HepG2 (cell line): ENCODE results near the gene TAF13. TPM values are rescaled to one million over a fixed set of nuclear protein-coding genes. Genes with fewer than 3 reads are reported as not detected.
A peak's percentile ranks its signal among the peaks of the same experiment; 100 is the strongest.

Experiments used
- BORCS8-MEF2B ChIP-seq: sonication (generic); formaldehyde crosslinking; IDR thresholded peaks from 2 replicates; pipeline ENCODE4 v1.8.0; 2022; ENCODE audit warnings: mild to moderate bottlenecking, missing genetic modification reagents
- ELF1 ChIP-seq: sonication (generic); formaldehyde crosslinking; IDR thresholded peaks from 2 replicates; pipeline ENCODE4 v1.4.0; 2020; ENCODE audit warnings: missing genetic modification reagents
- GFI1 ChIP-seq: sonication (generic); formaldehyde crosslinking; IDR thresholded peaks from 2 replicates; pipeline ENCODE4 v1.5.0; 2020; ENCODE audit warnings: missing genetic modification reagents, mild to moderate bottlenecking, borderline replicate concordance
- PATZ1 ChIP-seq: sonication (generic); formaldehyde crosslinking; IDR thresholded peaks from 2 replicates; pipeline ENCODE4 v1.4.0; 2020; ENCODE audit warnings: missing genetic modification reagents
- RORA ChIP-seq: sonication (generic); formaldehyde crosslinking; IDR thresholded peaks from 2 replicates; pipeline ENCODE4 v1.5.0; 2020; ENCODE audit warnings: mild to moderate bottlenecking, missing genetic modification reagents, moderate library complexity
- SP2 ChIP-seq: sonication (generic); formaldehyde crosslinking; IDR thresholded peaks from 2 replicates; pipeline ENCODE4 v1.5.1; 2020; ENCODE audit warnings: mild to moderate bottlenecking, missing genetic modification reagents
- U2AF1 ChIP-seq: fragments of 200-400 bp; formaldehyde crosslinking; optimal IDR thresholded peaks from 2 replicates; pipeline ENCODE3; 2017; ENCODE audit warnings: mild to moderate bottlenecking, low read depth, low read length
- ZFP82 ChIP-seq: sonication (generic); formaldehyde crosslinking; IDR thresholded peaks from 2 replicates; pipeline ENCODE4 v1.5.1; 2020; ENCODE audit warnings: mild to moderate bottlenecking, missing genetic modification reagents, borderline replicate concordance
- ZFY ChIP-seq: sonication (generic); formaldehyde crosslinking; IDR thresholded peaks from 2 replicates; pipeline ENCODE4 v1.4.0; 2020; ENCODE audit warnings: missing genetic modification reagents
- ZNF274 ChIP-seq: sonication (generic); formaldehyde crosslinking; IDR thresholded peaks from 2 replicates; pipeline ENCODE4 v1.5.1; 2020; ENCODE audit warnings: mild to moderate bottlenecking, missing genetic modification reagents
- ZNF280D ChIP-seq: sonication (generic); formaldehyde crosslinking; IDR thresholded peaks from 2 replicates; pipeline ENCODE4 v1.5.1; 2020; ENCODE audit warnings: mild to moderate bottlenecking, missing genetic modification reagents
- ZNF468 ChIP-seq: sonication (generic); formaldehyde crosslinking; IDR thresholded peaks from 2 replicates; pipeline ENCODE4 v1.8.0; 2022; ENCODE audit warnings: mild to moderate bottlenecking, moderate library complexity, missing genetic modification reagents
- ZNF574 ChIP-seq: sonication (generic); formaldehyde crosslinking; IDR thresholded peaks from 2 replicates; pipeline ENCODE4 v1.4.0; 2020; ENCODE audit warnings: missing genetic modification reagents
- ZNF670 ChIP-seq: sonication (generic); formaldehyde crosslinking; IDR thresholded peaks from 2 replicates; pipeline ENCODE4 v1.8.0; 2022; ENCODE audit warnings: mild to moderate bottlenecking, missing genetic modification reagents, borderline replicate concordance
- ZNF703 ChIP-seq: sonication (generic); formaldehyde crosslinking; IDR thresholded peaks from 2 replicates; pipeline ENCODE4 v1.5.1; 2020; ENCODE audit warnings: missing genetic modification reagents, mild to moderate bottlenecking, moderate library complexity, borderline replicate concordance
- ZNF709 ChIP-seq: sonication (generic); formaldehyde crosslinking; IDR thresholded peaks from 2 replicates; pipeline ENCODE4 v1.5.0; 2020; ENCODE audit warnings: mild to moderate bottlenecking, missing genetic modification reagents
- polyA plus RNA-seq, 8 experiments: library from polyadenylated mRNA; depleted of rRNA in 3 of 8; stranded (reverse) in 7 of 8; unstranded in 1 of 8; fragments of >200 nt; fragmentation: Illumina TruSeq in 4 of 8; extraction: Trizol in 4 of 8; gene quantifications; 2 replicates each; pipeline versions ENCODE4 v1.2.1 to v1.2.3, GENCODE V29; 2011 to 2016; ENCODE audit warnings: low read depth in 4 of 8, missing spikeins in 1 of 8, mixed read lengths in 1 of 8; ENCODE audit not compliant: insufficient read depth in 1 of 8
- total RNA-seq, 5 experiments: library from RNA; depleted of rRNA; stranded (reverse); fragments of >200 nt; fragmentation: Illumina TruSeq; extraction: Trizol; gene quantifications; 2 replicates each; pipeline ENCODE4 v1.2.3, GENCODE V29; 2016; ENCODE audit warnings: low read depth in 1 of 5
- TF ChIP-seq, protein P1 (sequence below): sonication (generic); formaldehyde crosslinking; IDR thresholded peaks from 2 replicates; pipeline ENCODE4 v1.4.0; 2020; ENCODE audit warnings: low read depth, missing genetic modification reagents

The TAF13 gene
- total and polyA plus RNA-seq, 2 of the 13 experiments (the other 11 are each of a cell fraction or from before 2014, with no cell fraction given) = 11.5 to 36.3 TPM

- TF ChIP-seq ZNF280D (CRISPR knock-in tag) (peak; percentile 63; the same call in 1 of the 2 replicates), ZNF709 (peak; percentile 98), ZNF670 (CRISPR knock-in tag) (peak; percentile 84; the same call in 1 of the 2 replicates), ZNF468 (CRISPR knock-in tag) (peak; percentile 97), ELF1 (CRISPR knock-in tag) (peak; percentile 95), ZFP82 (no peak; the same call in 1 of the 2 replicates), ZNF574 (CRISPR knock-in tag) (peak; percentile 100), BORCS8-MEF2B (CRISPR knock-in tag) (peak; percentile 98), PATZ1 (peak; percentile 98), RORA (no peak), GFI1 (peak; percentile 58; the same call in 1 of the 2 replicates), U2AF1 (peak; percentile 99), SP2 (CRISPR knock-in tag) (peak; percentile 68), ZFY (peak; percentile 93), ZNF274 (CRISPR knock-in tag) (peak; percentile 95), ZNF703 (no peak)
- TF ChIP-seq, protein P1, sequence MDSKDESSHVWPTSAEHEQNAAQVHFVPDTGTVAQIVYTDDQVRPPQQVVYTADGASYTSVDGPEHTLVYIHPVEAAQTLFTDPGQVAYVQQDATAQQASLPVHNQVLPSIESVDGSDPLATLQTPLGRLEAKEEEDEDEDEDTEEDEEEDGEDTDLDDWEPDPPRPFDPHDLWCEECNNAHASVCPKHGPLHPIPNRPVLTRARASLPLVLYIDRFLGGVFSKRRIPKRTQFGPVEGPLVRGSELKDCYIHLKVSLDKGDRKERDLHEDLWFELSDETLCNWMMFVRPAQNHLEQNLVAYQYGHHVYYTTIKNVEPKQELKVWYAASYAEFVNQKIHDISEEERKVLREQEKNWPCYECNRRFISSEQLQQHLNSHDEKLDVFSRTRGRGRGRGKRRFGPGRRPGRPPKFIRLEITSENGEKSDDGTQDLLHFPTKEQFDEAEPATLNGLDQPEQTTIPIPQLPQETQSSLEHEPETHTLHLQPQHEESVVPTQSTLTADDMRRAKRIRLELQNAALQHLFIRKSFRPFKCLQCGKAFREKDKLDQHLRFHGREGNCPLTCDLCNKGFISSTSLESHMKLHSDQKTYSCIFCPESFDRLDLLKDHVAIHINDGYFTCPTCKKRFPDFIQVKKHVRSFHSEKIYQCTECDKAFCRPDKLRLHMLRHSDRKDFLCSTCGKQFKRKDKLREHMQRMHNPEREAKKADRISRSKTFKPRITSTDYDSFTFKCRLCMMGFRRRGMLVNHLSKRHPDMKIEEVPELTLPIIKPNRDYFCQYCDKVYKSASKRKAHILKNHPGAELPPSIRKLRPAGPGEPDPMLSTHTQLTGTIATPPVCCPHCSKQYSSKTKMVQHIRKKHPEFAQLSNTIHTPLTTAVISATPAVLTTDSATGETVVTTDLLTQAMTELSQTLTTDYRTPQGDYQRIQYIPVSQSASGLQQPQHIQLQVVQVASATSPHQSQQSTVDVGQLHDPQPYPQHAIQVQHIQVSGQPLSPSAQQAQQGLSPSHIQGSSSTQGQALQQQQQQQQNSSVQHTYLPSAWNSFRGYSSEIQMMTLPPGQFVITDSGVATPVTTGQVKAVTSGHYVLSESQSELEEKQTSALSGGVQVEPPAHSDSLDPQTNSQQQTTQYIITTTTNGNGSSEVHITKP (CRISPR knock-in tag) = peak; percentile 95
Observed at GRCh38 chr1:109099938-109100773, 24.4 kb upstream of the TAF13 start (continued).
